C4-2B (cell line): ENCODE results near the gene RIMS1.

Experiments used
- H3K27ac ChIP-seq: fragments of 450-650 bp; 2 replicates; pipeline ENCODE4 v1.5.1; 2017
- CTCF ChIP-seq: fragments of 450-650 bp; conservative IDR thresholded peaks from 2 replicates; pipeline ENCODE4 v1.5.1; 2017; ENCODE audit warnings: mild to moderate bottlenecking
- ZFX ChIP-seq: fragments of 450-650 bp; IDR thresholded peaks from 2 replicates; pipeline ENCODE4 v1.6.1; 2017

The RIMS1 gene

GRCh38 chr6:72219536-72219935 is 333.2 kb downstream of the RIMS1 start:
- no peak for TF ChIP-seq ZFX
- no peak for TF ChIP-seq CTCF
- H3K27ac ChIP-seq: no peak overlapping the region

- H3K27ac ChIP-seq: no peak overlapping the region
- TF ChIP-seq CTCF (no peak), ZFX (no peak)
Observed at GRCh38 chr6:72238021-72238420, 351.7 kb downstream of the RIMS1 start.

GRCh38 chr6:72238900-72239299 is 352.6 kb downstream of the RIMS1 start:
- H3K27ac ChIP-seq: no peak overlapping the region
- no peak for TF ChIP-seq CTCF
- no peak for TF ChIP-seq ZFX

- no peak for TF ChIP-seq CTCF
- TF ChIP-seq ZFX: no peak
- H3K27ac ChIP-seq: no peak overlapping the region
Observed at GRCh38 chr6:72245565-72245964, 359.2 kb downstream of the RIMS1 start.

GRCh38 chr6:72246926-72247325 is 360.6 kb downstream of the RIMS1 start:
- TF ChIP-seq CTCF (peak; percentile 12), ZFX (no peak)
- no peak overlapping the region for H3K27ac ChIP-seq

GRCh38 chr6:72248621-72249020 is 362.3 kb downstream of the RIMS1 start:
- no peak overlapping the region for H3K27ac ChIP-seq
- TF ChIP-seq CTCF (no peak), ZFX (no peak)

- TF ChIP-seq ZFX: no peak
- peak; percentile 16; the same call in 1 of the 2 replicates for TF ChIP-seq CTCF
- H3K27ac ChIP-seq: no peak overlapping the region
Observed at GRCh38 chr6:72250664-72251063, 364.3 kb downstream of the RIMS1 start.
